Measurements from ENCODE around the gene ATAD1.

Gene ATAD1

GRCh38 chr10:87723500-87723899, 94.5 kb downstream of the ATAD1 start:
- no peaks in the 10 kb centered on the region for H3K36me3 Mint-ChIP-seq (ENCODE audit: low read depth)
- no peak for DNase-seq
- no peak overlapping the region for H3K4me3 Mint-ChIP-seq
- no peaks in the 10 kb centered on the region for H3K9me3 Mint-ChIP-seq
- TF ChIP-seq CTCF (IDR thresholded peaks at IDR 0.05) = no peak
- H3K27me3 Mint-ChIP-seq (ENCODE audit: low read depth, poor library complexity) = peaks cover 13% of the 10 kb centered on the region
- no peak overlapping the region for H3K27ac Mint-ChIP-seq
- H3K4me1 Mint-ChIP-seq = peaks cover 16% of the 10 kb centered on the region

GRCh38 chr10:87722716-87723115, 95.3 kb downstream of the ATAD1 start:
- no peak for TF ChIP-seq CTCF (IDR thresholded peaks at IDR 0.05)
- Mint-ChIP-seq H3K36me3 (ENCODE audit: low read depth) (no peaks in the 10 kb centered on the region), H3K4me3 (no peak overlapping the region), H3K9me3 (no peaks in the 10 kb centered on the region), H3K27ac (no peak overlapping the region), H3K27me3 (ENCODE audit: low read depth, poor library complexity) (peaks cover 12% of the 10 kb centered on the region), H3K4me1 (peaks cover 16% of the 10 kb centered on the region)
- DNase-seq = no peak

GRCh38 chr10:87721781-87722180, 96.2 kb downstream of the ATAD1 start:
- TF ChIP-seq CTCF (IDR thresholded peaks at IDR 0.05) = no peak
- Mint-ChIP-seq H3K36me3 (ENCODE audit: low read depth) (no peaks in the 10 kb centered on the region), H3K9me3 (no peaks in the 10 kb centered on the region), H3K27me3 (ENCODE audit: low read depth, poor library complexity) (peaks cover 17% of the 10 kb centered on the region), H3K27ac (no peak overlapping the region), H3K4me1 (peaks cover 16% of the 10 kb centered on the region), H3K4me3 (no peak overlapping the region)
- no peak for DNase-seq

DNA sequence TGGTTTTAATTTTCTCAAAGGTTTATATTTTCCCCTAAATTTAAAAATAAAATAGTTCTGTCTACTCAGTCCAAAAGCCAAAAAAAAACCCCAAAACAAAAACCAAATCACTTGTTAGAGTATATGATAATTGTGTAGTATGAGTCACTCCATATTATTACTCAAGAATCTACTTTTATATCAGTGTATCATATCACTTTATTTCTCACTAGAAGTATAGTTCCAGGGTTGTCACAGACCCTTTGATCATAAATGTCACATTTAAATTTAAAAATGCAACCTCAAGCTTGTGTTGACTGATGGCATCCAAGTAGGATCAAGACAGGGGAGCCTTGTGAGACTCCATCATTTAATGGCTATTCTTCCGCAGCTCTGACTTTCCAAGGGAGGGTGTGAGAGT, 97.4 kb downstream of the ATAD1 start:
- H3K27me3 Mint-ChIP-seq (ENCODE audit: low read depth, poor library complexity) = peaks cover 12% of the 10 kb centered on the region
- TF ChIP-seq CTCF (IDR thresholded peaks at IDR 0.05) = no peak
- no peaks in the 10 kb centered on the region for H3K36me3 Mint-ChIP-seq (ENCODE audit: low read depth)

DNA sequence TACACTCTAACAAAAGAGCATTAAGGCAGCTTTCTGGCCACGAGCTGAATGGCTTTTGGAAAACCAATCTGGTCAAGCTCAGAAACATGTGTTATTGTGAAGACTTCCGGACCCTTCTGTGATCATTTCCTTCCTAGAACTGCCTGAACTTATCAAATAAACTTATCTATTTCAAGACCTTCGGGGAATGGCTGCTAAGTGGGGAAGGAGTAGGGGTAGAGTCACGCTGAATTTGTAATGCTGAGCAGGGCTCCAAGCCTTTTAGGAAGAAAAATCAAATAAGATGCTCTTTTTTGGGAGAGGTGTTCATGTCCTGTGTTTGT, 101.7 kb downstream of the ATAD1 start:
- no peak overlapping the region for H3K4me3 Mint-ChIP-seq
- no peaks in the 10 kb centered on the region for H3K36me3 Mint-ChIP-seq (ENCODE audit: low read depth)
- no peaks in the 10 kb centered on the region for H3K9me3 Mint-ChIP-seq
- no peak for TF ChIP-seq CTCF (IDR thresholded peaks at IDR 0.05)
- peaks cover 15% of the 10 kb centered on the region for H3K27me3 Mint-ChIP-seq (ENCODE audit: low read depth, poor library complexity)
- no peak for DNase-seq
- no peak overlapping the region for H3K27ac Mint-ChIP-seq
- no peaks in the 10 kb centered on the region for H3K4me1 Mint-ChIP-seq

More for the DNA sequence above, 97.4 kb downstream of the ATAD1 start:
- peaks cover 16% of the 10 kb centered on the region for H3K4me1 Mint-ChIP-seq
- H3K4me3 Mint-ChIP-seq = no peak overlapping the region
- no peak for DNase-seq
- H3K9me3 Mint-ChIP-seq = no peaks in the 10 kb centered on the region
- no peak overlapping the region for H3K27ac Mint-ChIP-seq

- Mint-ChIP-seq H3K4me1 (no peaks in the 10 kb centered on the region), H3K9me3 (no peaks in the 10 kb centered on the region), H3K27ac (no peak overlapping the region), H3K27me3 (ENCODE audit: low read depth, poor library complexity) (peaks cover 15% of the 10 kb centered on the region), H3K4me3 (no peak overlapping the region), H3K36me3 (ENCODE audit: low read depth) (no peaks in the 10 kb centered on the region)
- DNase-seq = no peak
- TF ChIP-seq CTCF (IDR thresholded peaks at IDR 0.05) = no peak
These were observed 102.3 kb downstream of the ATAD1 start for GRCh38 chr10:87715552-87716347.

Data from nephron progenitor cell (in vitro differentiated cells).